SK-N-SH (cell line): ENCODE data around the gene SCFD1. TPM values are rescaled to one million over a fixed set of nuclear protein-coding genes. Genes with fewer than 3 reads are reported as not detected.

Experiments used
- CTCF ChIA-PET: fragments of 300-600, 350-600 bp; formaldehyde crosslinking; extraction: SDS; loops from one replicate; lab custom pipeline; 2021; lab: Yijun Ruan, JAX
- POLR2A ChIA-PET: fragments of 350-600 bp; sonication (Branson Sonifier 250); formaldehyde crosslinking; extraction: SDS; loops from one replicate; lab custom pipeline; 2020; ENCODE audit warnings: antibody characterized with exemption, inconsistent platforms; lab: Yijun Ruan, JAX
- DNase-seq: peaks from one replicate; pipeline ENCODE4 v3.0.0; 2012
- H2AFZ ChIP-seq: fragments of 200-600 bp; sonication (generic); 2 replicates; pipeline ENCODE4 v1.8.1; 2016; ENCODE audit warnings: antibody characterized with exemption, mild to moderate bottlenecking, low read depth
- H3F3A ChIP-seq: fragments of 200-600 bp; sonication (generic); replicated peaks from 2 replicates; pipeline ENCODE3; 2016; ENCODE audit warnings: antibody characterized with exemption, mild to moderate bottlenecking; ENCODE audit not compliant: insufficient read depth
- H3K27ac ChIP-seq, 2 experiments: fragments of 200-500 bp in 1 of 2; fragments of 200-600 bp in 1 of 2; sonication (Bioruptor generic) in 1 of 2; sonication (generic), shearing (Covaris generic) in 1 of 2; 2 replicates each; pipeline versions ENCODE4 v1.5.1 to v1.6.1; 2014 to 2016; ENCODE audit warnings: low read depth in 2 of 2, inconsistent platforms in 1 of 2, low read length in 1 of 2, mild to moderate bottlenecking in 1 of 2, mixed read lengths in 1 of 2
- H3K27me3 ChIP-seq: fragments of 200-600 bp; sonication (generic), shearing (Covaris generic); 2 replicates; pipeline ENCODE4 v1.6.1; 2016; ENCODE audit warnings: mixed run types; ENCODE audit not compliant: insufficient read depth
- H3K36me3 ChIP-seq, 2 experiments: fragments of 200-500 bp in 1 of 2; fragments of 200-600 bp in 1 of 2; sonication (Bioruptor generic) in 1 of 2; sonication (generic) in 1 of 2; replicated peaks in 1 of 2; 2 replicates each; pipeline versions ENCODE3 to v1.5.1; 2014 to 2016; ENCODE audit warnings: low read length in 1 of 2, mild to moderate bottlenecking in 1 of 2; ENCODE audit not compliant: insufficient read depth in 2 of 2, control insufficient read depth in 1 of 2
- H3K4me1 ChIP-seq, 2 experiments: fragments of 200-500 bp in 1 of 2; fragments of 200-600 bp in 1 of 2; sonication (Bioruptor generic) in 1 of 2; sonication (generic), shearing (Covaris generic) in 1 of 2; 2 replicates each; pipeline versions ENCODE4 v1.5.1 to v1.6.1; 2014 to 2016; ENCODE audit warnings: low read depth in 1 of 2, low read length in 1 of 2, mixed run types in 1 of 2; ENCODE audit not compliant: insufficient read depth in 2 of 2, control insufficient read depth in 1 of 2
- H3K4me2 ChIP-seq: fragments of 200-600 bp; sonication (generic), shearing (Covaris generic); 2 replicates; pipeline ENCODE4 v1.6.1; 2017; ENCODE audit warnings: mixed run types
- H3K4me3 ChIP-seq, 2 experiments: fragments of 200-500 bp in 1 of 2; fragments of 200-600 bp in 1 of 2; sonication (Bioruptor generic) in 1 of 2; sonication (generic), shearing (Covaris generic) in 1 of 2; 2 replicates each; pipeline versions ENCODE4 v1.5.1 to v1.8.1; 2014 to 2016; ENCODE audit warnings: low read depth in 2 of 2, inconsistent platforms in 1 of 2, low read length in 1 of 2, mild to moderate bottlenecking in 1 of 2, mixed read lengths in 1 of 2, moderate library complexity in 1 of 2
- H3K79me2 ChIP-seq: fragments of 200-600 bp; sonication (generic); 2 replicates; pipeline ENCODE4 v1.8.1; 2017; ENCODE audit warnings: mild to moderate bottlenecking; ENCODE audit not compliant: insufficient read depth
- H3K9ac ChIP-seq: fragments of 200-600 bp; sonication (generic); 2 replicates; pipeline ENCODE4 v1.6.1; 2017; ENCODE audit warnings: mixed run types
- H3K9me2 ChIP-seq: fragments of 200-600 bp; sonication (generic); 2 replicates; pipeline ENCODE4 v1.6.1; 2017; ENCODE audit warnings: mixed run types
- H3K9me3 ChIP-seq: fragments of 200-600 bp; sonication (generic); 2 replicates; pipeline ENCODE4 v1.6.1; 2017; ENCODE audit warnings: mixed run types, mild to moderate bottlenecking, moderate library complexity
- H4K20me1 ChIP-seq: fragments of 200-600 bp; sonication (generic); 2 replicates; pipeline ENCODE4 v1.6.1; 2017; ENCODE audit warnings: mild to moderate bottlenecking, mixed run types; ENCODE audit not compliant: insufficient read depth
- CHD2 ChIP-seq: fragments of 150-350 bp; IDR thresholded peaks from 2 replicates; pipeline ENCODE4 v1.6.1; 2018; ENCODE audit warnings: low read length; ENCODE audit not compliant: partially characterized antibody
- EZH2phosphoT487 ChIP-seq: fragments of 200-600 bp; sonication (generic); IDR thresholded peaks from 2 replicates; pipeline ENCODE4 v1.6.1; 2017; ENCODE audit warnings: low read depth, mixed run types, mild to moderate bottlenecking, antibody characterized with exemption, moderate library complexity, borderline replicate concordance
- FOSL2 ChIP-seq: IDR thresholded peaks from 2 replicates; pipeline ENCODE4 v1.4.0; 2012; ENCODE audit warnings: low read depth, mild to moderate bottlenecking, moderate library complexity, borderline replicate concordance
- FOXM1 ChIP-seq: IDR thresholded peaks from 2 replicates; pipeline ENCODE4 v1.4.0; 2012; ENCODE audit warnings: low read depth, mild to moderate bottlenecking
- JUND ChIP-seq: IDR thresholded peaks from 2 replicates; pipeline ENCODE4 v1.4.0; 2012
- MAX ChIP-seq: IDR thresholded peaks from 2 replicates; pipeline ENCODE4 v1.4.0; 2012; ENCODE audit warnings: low read depth
- MEF2A ChIP-seq: IDR thresholded peaks from 2 replicates; pipeline ENCODE4 v1.4.0; 2012; ENCODE audit warnings: low read depth, borderline replicate concordance
- NRF1 ChIP-seq: IDR thresholded peaks from 2 replicates; pipeline ENCODE4 v1.6.1; 2012; ENCODE audit warnings: low read depth, mild to moderate bottlenecking, low read length
- PBX3 ChIP-seq: IDR thresholded peaks from 2 replicates; pipeline ENCODE4; 2012
- RCOR1 ChIP-seq: fragments of 150-350 bp; IDR thresholded peaks from 2 replicates; pipeline ENCODE4 v1.6.1; 2017; ENCODE audit warnings: antibody characterized with exemption, low read length
- RFX5 ChIP-seq: IDR thresholded peaks from 2 replicates; pipeline ENCODE4 v1.6.1; 2012; ENCODE audit warnings: mild to moderate bottlenecking, improper control_type of control experiment, low read length
- RXRA ChIP-seq: IDR thresholded peaks from 2 replicates; pipeline ENCODE4 v1.4.0; 2012; ENCODE audit warnings: low read depth, mild to moderate bottlenecking, borderline replicate concordance
- SIN3A ChIP-seq: IDR thresholded peaks from 2 replicates; pipeline ENCODE4 v1.6.1; 2012; ENCODE audit warnings: low read depth, mild to moderate bottlenecking, low read length, moderate library complexity, borderline replicate concordance
- TAF1 ChIP-seq: IDR thresholded peaks from 2 replicates; pipeline ENCODE4 v1.6.1; 2012; ENCODE audit warnings: low read depth, mild to moderate bottlenecking, low read length, moderate library complexity, borderline replicate concordance
- TEAD4 ChIP-seq: IDR thresholded peaks from 2 replicates; pipeline ENCODE4 v1.4.0; 2012; ENCODE audit warnings: mild to moderate bottlenecking, borderline replicate concordance; ENCODE audit not compliant: insufficient read depth
- USF2 ChIP-seq: fragments of 150-350 bp; IDR thresholded peaks from 2 replicates; pipeline ENCODE4 v1.6.1; 2017; ENCODE audit warnings: antibody characterized with exemption, low read length, low read depth, borderline replicate concordance
- ZBTB33 ChIP-seq: IDR thresholded peaks from 2 replicates; pipeline ENCODE4 v1.4.0; 2012; ENCODE audit warnings: low read depth, borderline replicate concordance
- WGBS: methylation state at CpG from one replicate; pipeline ENCODE4 v1.1.6; 2017; ENCODE audit warnings: low lambda C conversion rate; 5-methylcytosine and 5-hydroxymethylcytosine counted together
- polyA plus RNA-seq, 3 experiments: library from polyadenylated mRNA; depleted of rRNA; stranded (reverse); fragments of >200 nt; gene quantifications; 2 replicates each; pipeline ENCODE4 v1.2.3, GENCODE V29; 2012

Gene SCFD1
- polyA plus RNA-seq, 1 of the 3 experiments (the other 2 are of a cell fraction): 31.4 TPM

- no peak for DNase-seq
- H4K20me1 ChIP-seq: no peaks in the 10 kb centered on the region
- 92% methylated on average over 2 of the region's 2 CpGs for WGBS
- ChIA-PET CTCF (interaction anchor here (1.3 to 1.4 kb wide), 2 partner anchors 11 to 12 kb away, joined by 3 to 4 read pairs; no protein-coding TSS in a partner anchor), POLR2A (no interaction called here)
- TF ChIP-seq RCOR1: no peak
- no peak for TF ChIP-seq MEF2A
- no peak for TF ChIP-seq SIN3A
- TF ChIP-seq PBX3: no peak
- no peak for TF ChIP-seq RFX5
- TF ChIP-seq FOXM1: no peak
- no peak for TF ChIP-seq TAF1
- no peak for TF ChIP-seq FOSL2
- TF ChIP-seq USF2: no peak
- no peak for TF ChIP-seq TEAD4
- H3K4me2 ChIP-seq: no peak overlapping the region
- no peak overlapping the region for H3K4me3 ChIP-seq
- H3K79me2 ChIP-seq: peaks cover 35% of the 10 kb centered on the region; the same call in 1 of the 2 replicates
- no peak overlapping the region for H3K9ac ChIP-seq
- peaks cover 42 to 78% of the 10 kb centered on the region in 2 experiments for H3K36me3 ChIP-seq
- H3K9me3 ChIP-seq: no peaks in the 10 kb centered on the region
- H3K27ac ChIP-seq: no peak overlapping the region
- no peaks in the 10 kb centered on the region for H3F3A ChIP-seq
- H2AFZ ChIP-seq: no peak overlapping the region
- no peaks in the 10 kb centered on the region for H3K9me2 ChIP-seq
- H3K27me3 ChIP-seq: no peaks in the 10 kb centered on the region
- no peaks in the 10 kb centered on the region for H3K4me1 ChIP-seq
Observed at GRCh38 chr14:30645600-30645999, 23.5 kb downstream of the SCFD1 start.

- Histone ChIP-seq H2AFZ (no peak overlapping the region), H3K9ac (no peak overlapping the region), H3K9me2 (no peaks in the 10 kb centered on the region), H4K20me1 (no peaks in the 10 kb centered on the region), H3K9me3 (no peaks in the 10 kb centered on the region), H3K4me2 (no peak overlapping the region), H3K79me2 (peaks cover 35% of the 10 kb centered on the region; the same call in 1 of the 2 replicates), H3K27ac (no peak overlapping the region), H3K27me3 (no peaks in the 10 kb centered on the region), H3K4me1 (no peaks in the 10 kb centered on the region), H3F3A (no peaks in the 10 kb centered on the region), H3K4me3 (no peak overlapping the region), H3K36me3 (peaks cover 51 to 80% of the 10 kb centered on the region in 2 experiments)
- ChIA-PET CTCF (no interaction called here), POLR2A (no interaction called here)
- 89% methylated on average over 2 of the region's 2 CpGs for WGBS
- no peak for TF ChIP-seq NRF1
- TF ChIP-seq ZBTB33: no peak
- no peak for TF ChIP-seq EZH2phosphoT487
- TF ChIP-seq FOSL2: no peak
- TF ChIP-seq CHD2: no peak
- no peak for TF ChIP-seq MAX
- no peak for TF ChIP-seq JUND
- no peak for TF ChIP-seq RXRA
- no peak for TF ChIP-seq RCOR1
- DNase-seq: no peak
Observed at GRCh38 chr14:30648471-30648870, 26.4 kb downstream of the SCFD1 start.
